Spleen (tissue), 7 donors: ENCODE measurements around the gene PRKCA.

Experiments used
- CTCF ChIP-seq, 11 experiments: fragments of 200-600 bp in 7 of 11; fragments of 450-650 bp in 4 of 11; sonication (generic) in 4 of 11; IDR thresholded peaks in 8 of 11; conservative IDR thresholded peaks in 3 of 11; 1 replicate in 7 of 11; 2 replicates in 4 of 11; pipeline versions ENCODE4 v1.4.0 to v1.8.0; 2016 to 2021; ENCODE audit warnings: antibody characterized with exemption in 11 of 11, inconsistent platforms in 4 of 11, mild to moderate bottlenecking in 1 of 11
- POLR2A ChIP-seq, 3 donors: fragments of 450-650 bp; IDR thresholded peaks; one replicate each; pipeline ENCODE4 v1.5.1; 2017; ENCODE audit warnings: antibody characterized with exemption in 3 of 3, mild to moderate bottlenecking in 1 of 3
- donor health status: DM: no; HTN: no; CAD: no; lungs with moderate emphysema.
- donor health status: DM: no; HTN: no; CAD: no.
- donor health status: DM: no; HTN: no; CAD: no.

- TF ChIP-seq CTCF (IDR thresholded peaks at IDR 0.05 in 8 of 11, conservative IDR thresholded peaks at IDR 0.05 in 3 of 11) (no peak), POLR2A (IDR thresholded peaks at IDR 0.05) (no peak)
Observed at GRCh38 chr17:66425756-66426396, 123.5 kb downstream of the PRKCA start.
